ENCODE results near the gene PLSCR4. TPM values are rescaled to one million over a fixed set of nuclear protein-coding genes. Genes with fewer than 3 reads are reported as not detected.

The PLSCR4 gene
- total and polyA plus RNA-seq, 9 of the 15 experiments (the other 6 are each of a cell fraction or from before 2014, with no cell fraction given) = 0.11 to 0.68 (median 0.21) TPM

- TF ChIP-seq, protein P1, sequence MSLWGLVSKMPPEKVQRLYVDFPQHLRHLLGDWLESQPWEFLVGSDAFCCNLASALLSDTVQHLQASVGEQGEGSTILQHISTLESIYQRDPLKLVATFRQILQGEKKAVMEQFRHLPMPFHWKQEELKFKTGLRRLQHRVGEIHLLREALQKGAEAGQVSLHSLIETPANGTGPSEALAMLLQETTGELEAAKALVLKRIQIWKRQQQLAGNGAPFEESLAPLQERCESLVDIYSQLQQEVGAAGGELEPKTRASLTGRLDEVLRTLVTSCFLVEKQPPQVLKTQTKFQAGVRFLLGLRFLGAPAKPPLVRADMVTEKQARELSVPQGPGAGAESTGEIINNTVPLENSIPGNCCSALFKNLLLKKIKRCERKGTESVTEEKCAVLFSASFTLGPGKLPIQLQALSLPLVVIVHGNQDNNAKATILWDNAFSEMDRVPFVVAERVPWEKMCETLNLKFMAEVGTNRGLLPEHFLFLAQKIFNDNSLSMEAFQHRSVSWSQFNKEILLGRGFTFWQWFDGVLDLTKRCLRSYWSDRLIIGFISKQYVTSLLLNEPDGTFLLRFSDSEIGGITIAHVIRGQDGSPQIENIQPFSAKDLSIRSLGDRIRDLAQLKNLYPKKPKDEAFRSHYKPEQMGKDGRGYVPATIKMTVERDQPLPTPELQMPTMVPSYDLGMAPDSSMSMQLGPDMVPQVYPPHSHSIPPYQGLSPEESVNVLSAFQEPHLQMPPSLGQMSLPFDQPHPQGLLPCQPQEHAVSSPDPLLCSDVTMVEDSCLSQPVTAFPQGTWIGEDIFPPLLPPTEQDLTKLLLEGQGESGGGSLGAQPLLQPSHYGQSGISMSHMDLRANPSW (CRISPR knock-in tag; IDR thresholded peaks at IDR 0.05) = no peak
Measured at GRCh38 chr3:146209371-146209770, 41.5 kb downstream of the PLSCR4 start (continued).

DNA sequence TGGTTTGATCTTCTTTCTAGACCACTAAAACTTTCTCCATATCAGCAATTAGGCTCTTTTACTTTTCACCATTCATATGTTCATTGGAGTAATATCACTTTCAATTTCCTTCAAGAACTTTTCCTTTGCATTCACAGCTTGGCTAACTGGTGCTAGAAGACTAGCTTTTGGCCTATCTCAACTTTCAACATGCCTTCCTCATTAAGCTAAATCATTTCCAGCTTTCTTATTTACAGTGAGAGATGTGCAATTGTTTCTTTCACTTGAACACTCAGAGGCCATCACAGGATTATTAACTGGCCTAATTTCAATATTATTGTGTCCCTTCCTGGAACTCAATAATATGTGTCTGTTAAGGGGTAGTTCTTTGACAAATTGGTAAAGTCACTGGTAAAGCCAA, 47.1 kb downstream of the PLSCR4 start:
- intact Hi-C loops (cut with micrococcal nuclease) (no loop called here), in situ Hi-C loops (cut with MboI) (no loop called here)
- POLR2A ChIA-PET = no interaction called here
- Histone ChIP-seq H3K79me2 (ENCODE audit: control insufficient read depth, insufficient read depth, low read length) (no peaks in the 10 kb centered on the region), H3K27ac (ENCODE audit: extremely low read depth, low read depth, low read length) (no peak overlapping the region), H3K4me1 (replicated peaks in 1 of 2; ENCODE audit: control insufficient read depth in 2 of 2, insufficient read depth in 2 of 2, low read length in 2 of 2) (no peaks in the 10 kb centered on the region), H3K4me3 (no peak overlapping the region), H3K36me3 (ENCODE audit: control insufficient read depth, insufficient read depth, low read length) (no peaks in the 10 kb centered on the region), H3K9me3 (replicated peaks; ENCODE audit: control insufficient read depth, insufficient read depth, low read depth, low read length) (no peaks in the 10 kb centered on the region), H2AFZ (ENCODE audit: low read depth, low read length) (no peak overlapping the region), H3K27me3 (ENCODE audit: control insufficient read depth in 2 of 2, insufficient read depth in 2 of 2, low read length in 2 of 2) (no peaks in the 10 kb centered on the region), H3K9me1 (ENCODE audit: control insufficient read depth, insufficient read depth, low read length) (no peaks in the 10 kb centered on the region), H3K4me2 (ENCODE audit: insufficient read depth, low read length) (no peak overlapping the region), H3K9ac (ENCODE audit: insufficient read depth in 1 of 2, low read depth in 2 of 2, low read length in 2 of 2) (no peak overlapping the region), H4K20me1 (replicated peaks; ENCODE audit: control insufficient read depth, insufficient read depth, low read length) (no peaks in the 10 kb centered on the region)
- FAIRE-seq (no peak), ATAC-seq (no peak), DNase-seq (ENCODE audit: extremely low read depth in 1 of 4, low spot score in 3 of 4) (no peak)
- BruUV-seq (replicated peaks) = no TSS peak
- TF ChIP-seq ZNF316 (IDR thresholded peaks at IDR 0.05) = no peak
- no peak for TF ChIP-seq NUFIP1 (IDR thresholded peaks at IDR 0.05; ENCODE audit: partially characterized antibody)
- no peak for TF ChIP-seq ZBTB9 (CRISPR knock-in tag; IDR thresholded peaks at IDR 0.05)
- TF ChIP-seq, protein P2, sequence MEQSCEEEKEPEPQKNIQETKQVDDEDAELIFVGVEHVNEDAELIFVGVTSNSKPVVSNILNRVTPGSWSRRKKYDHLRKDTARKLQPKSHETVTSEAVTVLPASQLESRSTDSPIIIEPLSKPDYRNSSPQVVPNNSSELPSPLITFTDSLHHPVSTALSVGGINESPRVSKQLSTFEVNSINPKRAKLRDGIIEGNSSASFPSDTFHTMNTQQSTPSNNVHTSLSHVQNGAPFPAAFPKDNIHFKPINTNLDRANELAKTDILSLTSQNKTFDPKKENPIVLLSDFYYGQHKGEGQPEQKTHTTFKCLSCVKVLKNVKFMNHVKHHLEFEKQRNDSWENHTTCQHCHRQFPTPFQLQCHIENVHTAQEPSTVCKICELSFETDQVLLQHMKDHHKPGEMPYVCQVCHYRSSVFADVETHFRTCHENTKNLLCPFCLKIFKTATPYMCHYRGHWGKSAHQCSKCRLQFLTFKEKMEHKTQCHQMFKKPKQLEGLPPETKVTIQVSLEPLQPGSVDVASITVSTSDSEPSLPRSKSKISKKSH (CRISPR knock-in tag; IDR thresholded peaks at IDR 0.05) = no peak
- TF ChIP-seq ZEB2 (IDR thresholded peaks at IDR 0.05) = no peak
- TF ChIP-seq HNRNPUL1 (IDR thresholded peaks at IDR 0.05; ENCODE audit: low read length) = no peak
- TF ChIP-seq RBM14 (IDR thresholded peaks at IDR 0.05; ENCODE audit: borderline replicate concordance, insufficient read depth, low read depth, low read length) = no peak
- no peak for TF ChIP-seq ZNF583 (CRISPR knock-in tag; IDR thresholded peaks at IDR 0.05)
- no peak for TF ChIP-seq NCOA1 (IDR thresholded peaks at IDR 0.05; ENCODE audit: low read depth)
- no peak for TF ChIP-seq GTF2E2 (tag; IDR thresholded peaks at IDR 0.05)
- TF ChIP-seq PHF20 (IDR thresholded peaks at IDR 0.05; ENCODE audit: partially characterized antibody) = no peak
- TF ChIP-seq BACH1 (tag; IDR thresholded peaks at IDR 0.05) = no peak
- TF ChIP-seq, protein P3, sequence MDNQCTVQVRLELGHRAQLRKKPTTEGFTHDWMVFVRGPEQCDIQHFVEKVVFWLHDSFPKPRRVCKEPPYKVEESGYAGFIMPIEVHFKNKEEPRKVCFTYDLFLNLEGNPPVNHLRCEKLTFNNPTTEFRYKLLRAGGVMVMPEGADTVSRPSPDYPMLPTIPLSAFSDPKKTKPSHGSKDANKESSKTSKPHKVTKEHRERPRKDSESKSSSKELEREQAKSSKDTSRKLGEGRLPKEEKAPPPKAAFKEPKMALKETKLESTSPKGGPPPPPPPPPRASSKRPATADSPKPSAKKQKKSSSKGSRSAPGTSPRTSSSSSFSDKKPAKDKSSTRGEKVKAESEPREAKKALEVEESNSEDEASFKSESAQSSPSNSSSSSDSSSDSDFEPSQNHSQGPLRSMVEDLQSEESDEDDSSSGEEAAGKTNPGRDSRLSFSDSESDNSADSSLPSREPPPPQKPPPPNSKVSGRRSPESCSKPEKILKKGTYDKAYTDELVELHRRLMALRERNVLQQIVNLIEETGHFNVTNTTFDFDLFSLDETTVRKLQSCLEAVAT (IDR thresholded peaks at IDR 0.05) = no peak
- no peak for TF ChIP-seq ARID2 (IDR thresholded peaks at IDR 0.05)
- CTCF ChIA-PET (ENCODE audit: low intra/inter-chr PET ratio) = no interaction called here
